Left colon (tissue), 2 donors: Measurements from ENCODE around the gene HDAC9. TPM values are rescaled to one million over a fixed set of nuclear protein-coding genes. Genes with fewer than 3 reads are reported as not detected.
"Not testable (repeated sequence)": the region's sequence is repeated elsewhere in the genome, so short reads cannot be mapped to it uniquely, and the experiment has no call there.

Experiments used
- ATAC-seq: fragments of 200-7000 bp; cut with Tn5 transposase; one replicate; pipeline ENCODE4 v1.9.1; 2020; ENCODE audit warnings: mild to moderate bottlenecking, moderate library complexity
- DNase-seq, 2 donors: peaks; one replicate each; pipeline ENCODE4 v3.0.0-alpha.2; 2020
- intact Hi-C, 2 donors: fragments of 100-400 bp; cut with DNase I in 1 of 2; cut with micrococcal nuclease in 1 of 2; formaldehyde crosslinking; loops; one replicate each; pipeline versions ENCODE4 v1.11.2 to v1.14.0; 2022; cut with DNase I, micrococcal nuclease
- total RNA-seq, 2 donors: library from RNA; stranded (reverse); fragmentation: NEBNext Ultra II Directional; extraction: Animal tissue kit (Norgen Biotek cat#: 25700); gene quantifications; one replicate each; pipeline ENCODE4 v1.2.1, GENCODE V29; 2021
- donor health status: DM: no; HTN: no; CAD: no.
- donor health status: DM: yes; HTN: yes; CAD: no.

The HDAC9 gene
- total RNA-seq, 2 donors from 2014 or later = 12.3 to 21.7 TPM

DNA sequence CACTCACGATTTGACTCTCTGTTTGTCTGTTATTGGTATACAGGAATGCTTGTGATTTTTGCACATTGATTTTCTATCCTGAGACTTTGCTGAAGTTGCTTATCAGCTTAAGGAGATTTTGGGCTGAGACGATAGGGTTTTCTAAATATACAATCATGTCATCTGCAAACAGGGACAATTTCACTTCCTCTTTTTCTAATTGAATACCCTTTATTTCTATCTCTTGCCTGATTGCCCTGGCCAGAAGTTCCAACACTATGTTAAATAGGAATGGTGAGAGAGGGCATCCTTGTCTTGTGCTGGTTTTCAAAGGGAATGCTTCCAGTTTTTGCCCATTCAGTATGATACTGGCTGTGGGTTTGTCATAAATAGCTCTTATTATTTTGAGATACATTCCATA is 240.5 kb downstream of the HDAC9 start:
- DNase-seq, ATAC-seq, intact Hi-C loops: not testable (repeated sequence)

DNA sequence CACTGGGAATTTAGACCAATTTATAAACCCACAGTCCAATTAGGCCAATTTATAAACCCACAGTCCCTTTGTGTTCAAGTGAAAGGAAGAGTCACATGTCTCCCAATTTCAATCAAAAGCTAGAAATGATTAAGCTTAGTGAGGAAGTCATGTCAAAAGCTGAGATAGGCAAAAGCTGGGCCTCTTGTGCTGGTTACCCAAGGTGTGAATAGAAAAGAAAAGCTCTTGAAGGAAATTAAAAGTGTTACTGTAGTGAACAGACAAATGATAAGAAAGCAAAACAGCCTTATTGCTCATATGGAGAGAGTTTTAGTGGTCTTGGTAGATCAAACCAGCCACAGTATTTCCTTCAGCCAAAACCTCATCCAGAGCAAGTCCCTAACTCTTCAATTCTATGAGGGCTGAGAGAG is 245.0 kb downstream of the HDAC9 start:
- ATAC-seq = no peak
- intact Hi-C loops = no loop called here
- DNase-seq = no peak

DNA sequence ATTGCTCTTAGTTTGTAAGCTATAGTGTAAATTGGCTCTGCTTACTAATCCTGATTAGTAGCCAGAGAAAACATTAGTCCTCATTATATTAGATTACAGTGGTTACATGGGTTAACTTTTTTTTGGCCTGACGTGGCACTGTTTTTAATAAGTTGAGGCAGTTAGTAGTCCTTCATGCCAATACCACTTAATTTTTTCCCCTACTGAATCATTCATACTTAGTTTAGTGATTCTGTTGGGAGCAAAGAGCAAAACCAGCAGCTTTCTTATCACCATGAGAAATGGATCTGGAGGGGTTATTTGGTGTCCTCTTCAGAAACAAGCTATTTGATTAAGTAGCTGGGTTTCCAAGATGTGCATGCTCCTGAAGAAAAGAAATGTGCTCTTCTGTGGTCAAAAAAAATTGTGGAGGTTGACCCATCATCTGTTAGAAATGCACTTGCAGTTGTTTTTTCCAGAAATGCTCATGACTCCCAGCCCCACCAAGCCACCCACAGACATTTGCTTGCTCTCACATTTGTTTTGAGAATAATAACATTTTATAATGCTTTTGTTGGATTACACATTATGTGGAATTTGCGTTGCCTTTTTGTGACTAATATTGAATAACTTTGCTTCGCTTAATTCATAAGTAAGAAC is 258.5 kb downstream of the HDAC9 start:
- intact Hi-C loops = no loop called here
- ATAC-seq = no peak
- no peak for DNase-seq

DNA sequence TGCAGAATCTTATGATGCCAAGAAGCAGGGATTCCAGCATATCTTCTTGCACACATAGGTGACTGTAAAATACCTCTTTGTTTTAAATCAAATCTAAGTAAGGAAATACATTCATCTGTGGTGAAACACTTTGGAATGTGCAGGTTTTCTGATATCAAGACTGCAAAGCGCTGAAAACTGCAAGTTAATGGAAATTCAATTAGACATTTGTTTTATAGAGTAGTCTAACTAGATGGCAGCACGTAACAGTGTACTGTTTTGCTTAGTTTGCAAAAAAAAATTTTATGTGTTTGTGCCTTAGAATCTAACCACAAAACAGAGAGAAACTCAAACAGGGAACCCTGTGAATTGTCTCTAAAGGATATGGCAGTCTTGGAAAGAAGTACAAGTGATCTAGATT is 259.2 kb downstream of the HDAC9 start:
- intact Hi-C loops = no loop called here
- ATAC-seq (no peak), DNase-seq (no peak)

DNA sequence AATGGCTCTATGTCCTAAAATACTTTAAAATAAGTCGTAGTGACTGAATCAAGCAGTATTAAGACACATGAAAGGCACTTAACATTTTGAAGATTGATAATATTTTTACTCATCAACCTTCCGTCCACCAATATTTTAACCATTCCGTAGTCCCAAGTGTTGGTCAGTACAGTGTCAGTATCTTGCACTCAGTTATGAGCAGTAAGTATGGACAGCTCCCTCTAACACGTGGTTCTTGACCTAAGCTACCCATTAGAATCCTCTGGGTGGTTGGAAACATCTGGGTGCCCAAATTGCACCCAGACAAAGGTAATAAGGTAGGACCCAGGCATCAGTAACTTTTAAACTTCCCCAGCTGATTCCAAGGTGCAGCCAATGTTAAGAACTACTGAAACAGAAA is 260.2 kb downstream of the HDAC9 start:
- DNase-seq (no peak), ATAC-seq (no peak)
- intact Hi-C loops = no loop called here

DNA sequence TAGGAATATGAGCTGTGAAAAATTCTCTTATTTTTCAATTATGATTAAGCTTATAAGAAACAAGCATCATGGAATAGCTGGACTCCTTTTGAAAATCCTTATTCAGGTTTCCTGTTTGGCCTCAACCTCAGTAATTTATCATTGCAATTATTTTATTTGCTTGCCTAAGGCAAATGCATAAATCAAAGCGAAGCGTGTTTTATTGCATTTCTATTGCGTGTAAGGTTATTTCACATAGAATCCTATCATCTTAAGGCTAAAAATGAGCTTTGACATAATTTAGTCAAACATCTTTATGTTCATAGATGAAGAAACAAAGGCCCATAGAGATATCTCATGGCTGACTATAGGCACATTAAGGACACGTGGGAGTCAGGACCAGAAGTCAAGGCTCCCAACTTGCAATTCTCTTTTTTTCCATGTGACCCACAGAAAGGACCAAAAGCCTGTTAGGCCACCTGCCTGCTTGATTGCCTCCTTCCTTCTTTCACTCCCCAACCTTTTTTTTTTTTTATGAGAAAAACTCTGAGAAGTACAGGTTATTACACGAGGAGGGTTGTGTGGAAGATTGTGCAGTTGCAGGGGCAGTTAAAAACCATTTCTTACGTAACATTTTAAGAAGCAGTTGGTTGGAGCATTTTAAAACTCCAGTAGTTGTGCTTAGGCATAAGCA is 261.0 kb downstream of the HDAC9 start:
- ATAC-seq (no peak), DNase-seq (no peak)
- intact Hi-C loops = no loop called here

DNA sequence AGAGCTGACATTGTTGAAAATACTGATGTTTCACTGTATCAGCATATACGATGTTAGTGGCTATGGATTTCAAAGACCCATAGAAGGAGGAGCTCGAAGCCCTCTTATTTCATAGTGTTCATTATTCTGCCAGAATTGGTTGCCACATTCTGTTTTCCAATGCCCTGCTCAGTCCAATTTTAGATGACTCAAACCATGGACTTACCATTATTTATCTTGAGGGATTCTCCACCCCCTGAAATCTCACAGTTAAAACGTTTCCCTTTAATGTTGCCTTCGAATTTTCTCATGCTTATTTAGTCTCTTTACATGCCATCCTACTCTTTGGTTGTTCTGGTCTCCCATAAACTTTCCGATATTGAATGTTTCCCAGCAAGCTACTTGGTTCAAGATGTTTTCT is 264.5 kb downstream of the HDAC9 start:
- DNase-seq = no peak
- intact Hi-C loops = no loop called here
- ATAC-seq = no peak

DNA sequence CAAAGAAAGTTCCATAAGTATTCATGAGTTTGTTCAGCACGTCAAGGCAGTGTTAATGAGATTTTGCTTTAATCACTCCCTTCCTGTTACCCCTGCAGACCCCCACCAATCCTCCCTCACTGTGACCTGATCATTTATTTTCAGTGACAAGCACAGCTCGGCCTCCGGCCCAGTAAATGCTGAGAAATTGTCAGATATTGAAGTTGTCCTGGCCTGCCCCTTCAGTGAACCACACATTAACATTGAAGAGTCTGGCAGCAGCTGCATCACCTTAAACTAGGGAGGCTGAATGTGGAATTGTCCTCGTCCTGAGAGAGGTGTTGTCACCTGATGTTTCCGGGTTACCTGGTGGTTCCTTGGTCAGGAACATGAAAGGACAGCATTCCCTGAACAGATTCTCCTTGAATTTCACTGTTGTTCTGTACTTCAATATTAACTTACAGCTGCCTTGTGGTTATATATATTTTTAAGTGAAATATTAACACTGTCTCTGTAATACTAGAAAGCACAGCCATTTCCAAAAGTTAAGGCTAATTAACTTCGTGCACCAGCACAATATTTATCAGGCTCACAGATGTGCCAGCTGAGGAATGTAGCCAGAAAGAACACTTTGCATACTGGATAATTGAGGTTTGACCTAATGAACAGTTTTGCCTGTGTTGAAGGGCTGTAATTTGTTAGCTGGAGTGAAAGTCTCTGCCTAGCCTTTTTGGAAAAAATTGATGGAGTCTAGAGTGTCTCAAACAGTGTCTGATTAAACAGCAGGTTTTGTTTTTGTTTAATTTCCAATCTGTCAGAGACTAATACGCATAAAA is 265.3 kb downstream of the HDAC9 start:
- DNase-seq (no peak), ATAC-seq (no peak)
- intact Hi-C loops = no loop called here

DNA sequence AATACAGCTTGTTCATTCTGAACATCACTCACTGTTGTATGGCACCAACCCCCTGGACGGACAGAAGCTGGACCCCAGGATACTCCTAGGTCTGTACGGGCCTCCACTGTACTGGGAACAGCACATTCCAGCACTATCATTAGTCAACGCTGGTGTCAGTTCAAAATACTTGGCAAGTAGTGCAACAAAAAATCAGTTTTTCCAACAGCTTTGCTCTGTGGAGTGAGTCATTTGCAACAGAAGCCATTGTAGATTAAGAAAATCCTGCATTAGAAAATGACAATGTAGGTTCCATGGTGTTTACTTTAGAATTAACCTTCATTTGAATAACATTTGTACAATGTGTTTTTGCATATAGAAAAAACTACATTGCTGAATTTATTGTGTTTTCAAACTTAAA is 266.6 kb downstream of the HDAC9 start:
- ATAC-seq (no peak), DNase-seq (no peak)
- intact Hi-C loops = no loop called here

DNA sequence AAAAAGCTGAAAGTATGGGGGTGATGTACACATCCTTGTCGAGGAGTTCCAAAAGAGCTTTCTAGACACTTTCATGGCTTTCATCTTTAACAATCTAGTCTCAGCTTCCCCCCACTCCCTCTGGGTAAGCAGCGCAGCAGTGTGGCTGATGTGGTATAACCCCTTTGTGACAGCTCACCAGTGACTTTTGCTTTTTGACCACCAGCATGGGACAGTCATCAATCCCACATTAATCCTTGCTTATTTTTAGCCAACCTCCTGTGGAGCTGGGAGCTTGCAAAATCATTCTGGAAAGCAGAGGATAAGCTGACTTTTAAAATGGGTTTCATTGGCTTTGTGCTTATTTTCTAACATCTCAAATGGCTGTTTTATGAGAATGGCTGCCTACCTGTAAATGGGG is 272.7 kb downstream of the HDAC9 start:
- ATAC-seq (no peak), DNase-seq (no peak)
- intact Hi-C loops = no loop called here

DNA sequence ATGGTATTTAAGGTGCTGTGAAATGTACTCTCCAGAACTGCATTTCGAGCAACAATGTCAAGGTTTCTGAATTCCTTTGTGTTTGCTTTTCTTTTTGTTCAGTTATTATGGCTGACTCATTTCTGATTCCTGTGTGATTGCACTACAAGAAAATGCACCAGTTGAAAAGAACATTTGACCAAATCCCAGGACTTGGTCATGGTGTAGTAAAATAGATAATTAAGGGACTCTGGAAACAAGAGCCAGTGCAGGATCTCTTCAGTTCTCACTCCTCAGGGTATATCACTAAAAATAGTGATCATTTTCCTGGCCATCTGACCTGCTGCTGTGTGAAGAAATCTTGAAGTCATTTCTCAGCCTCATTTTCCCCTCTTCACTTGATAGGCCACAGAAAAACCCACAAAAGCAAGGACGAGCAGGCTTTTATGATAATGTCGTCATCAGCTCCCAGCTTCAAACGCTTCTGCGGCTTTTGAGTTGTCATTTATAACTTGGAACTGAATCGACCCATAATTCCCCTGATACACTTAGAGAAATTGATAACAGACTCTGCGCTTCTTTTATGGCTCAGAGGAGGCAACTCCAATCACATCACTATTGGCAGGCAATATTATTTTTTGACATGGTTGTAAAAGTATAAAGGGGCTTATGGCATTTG is 274.7 kb downstream of the HDAC9 start:
- intact Hi-C loops = no loop called here
- no peak for DNase-seq

DNA sequence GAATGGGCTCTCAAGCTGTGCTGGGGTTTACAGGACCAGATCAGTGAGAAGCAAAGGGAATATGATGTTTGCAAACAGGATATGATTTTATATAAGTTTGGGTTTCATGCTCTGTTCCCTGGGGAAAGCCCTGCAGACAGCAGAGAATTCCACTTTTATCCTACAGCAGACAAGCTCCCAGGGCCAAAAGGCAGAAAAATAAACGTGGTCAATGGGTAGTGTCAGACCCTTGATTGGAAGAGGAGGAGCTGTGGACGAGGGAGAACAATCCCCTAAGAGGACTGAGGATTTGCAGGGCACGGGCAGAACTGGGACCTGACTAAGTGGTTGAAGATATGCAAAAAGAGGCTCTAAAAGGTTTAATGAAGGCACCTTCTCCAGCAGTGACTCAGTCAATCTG is 275.3 kb downstream of the HDAC9 start:
- intact Hi-C loops = no loop called here
- no peak for ATAC-seq
- DNase-seq = no peak

More for the DNA sequence above, 274.7 kb downstream of the HDAC9 start:
- ATAC-seq = no peak

DNA sequence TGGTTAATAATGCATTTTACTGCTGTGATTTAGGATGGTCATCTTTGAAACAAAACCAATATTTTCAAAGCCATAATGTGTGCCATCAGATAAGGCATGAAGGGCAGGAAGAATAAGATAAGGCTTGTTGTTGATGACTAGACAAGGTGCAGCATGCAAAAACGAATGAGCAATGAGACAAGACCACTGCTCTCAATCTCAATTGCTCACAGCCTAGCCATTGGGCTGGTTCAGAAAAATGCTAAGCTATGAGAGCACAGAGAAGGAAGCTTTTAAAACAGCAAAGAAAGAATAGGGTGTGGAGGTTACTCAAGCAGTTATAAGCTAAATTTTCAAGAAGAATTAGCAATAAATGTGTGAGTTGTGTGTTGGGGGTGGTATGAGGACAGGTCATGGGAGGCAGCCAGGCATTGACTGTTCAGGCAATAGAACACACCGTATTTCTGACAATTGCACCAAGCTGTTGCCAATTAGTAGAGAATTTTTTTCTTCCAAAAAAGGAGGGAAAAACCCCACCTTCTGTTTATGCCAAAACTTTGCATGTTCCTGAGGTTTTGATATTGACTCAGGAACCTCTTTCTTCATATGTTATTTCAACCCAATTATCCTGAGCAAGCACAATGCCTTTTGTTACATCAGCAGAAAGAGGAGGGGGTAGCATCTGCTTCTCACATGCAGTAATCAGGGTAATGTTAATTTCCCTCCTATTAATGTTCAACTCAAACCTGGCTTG is 276.5 kb downstream of the HDAC9 start:
- DNase-seq (no peak), ATAC-seq (no peak)
- intact Hi-C loops = no loop called here

DNA sequence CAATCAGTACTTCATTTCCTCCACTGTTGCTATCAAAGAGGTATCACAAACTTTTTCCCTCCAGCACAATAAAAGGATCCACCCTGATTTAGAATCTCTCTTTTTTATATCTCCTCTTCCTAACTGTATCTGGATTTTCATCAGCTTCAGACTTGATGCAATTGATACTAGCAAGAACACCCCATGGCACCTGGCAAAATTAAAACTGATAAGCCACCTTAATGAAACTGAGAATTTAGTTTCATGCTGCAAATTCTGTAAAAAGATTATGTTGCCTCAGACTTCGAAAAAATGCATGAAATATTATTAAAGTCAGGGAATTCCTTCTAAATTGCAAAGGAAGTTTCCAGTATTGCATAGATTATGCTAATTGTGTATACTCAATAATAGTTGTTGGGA is 277.0 kb downstream of the HDAC9 start:
- DNase-seq (no peak), ATAC-seq (no peak)
- intact Hi-C loops = no loop called here

DNA sequence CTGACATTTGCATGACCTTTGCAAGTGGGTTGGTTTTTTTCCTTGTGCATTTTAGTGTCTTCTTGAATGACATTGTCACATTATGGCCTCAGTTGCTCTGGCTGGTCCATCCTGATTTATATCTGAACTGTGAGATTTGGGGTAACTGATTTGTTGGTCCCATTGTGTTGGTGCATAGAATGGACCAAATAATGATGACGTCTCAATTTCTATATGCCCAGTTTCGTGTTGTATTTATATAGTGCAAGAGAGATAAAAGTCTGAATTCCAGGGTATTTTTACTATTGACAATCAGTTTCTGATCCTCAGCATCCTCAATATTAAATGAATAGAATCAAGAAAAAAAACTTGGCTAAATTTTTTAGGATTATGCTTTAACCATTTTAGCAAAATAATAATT is 281.8 kb downstream of the HDAC9 start:
- no peak for ATAC-seq
- DNase-seq = no peak
- intact Hi-C loops = no loop called here

DNA sequence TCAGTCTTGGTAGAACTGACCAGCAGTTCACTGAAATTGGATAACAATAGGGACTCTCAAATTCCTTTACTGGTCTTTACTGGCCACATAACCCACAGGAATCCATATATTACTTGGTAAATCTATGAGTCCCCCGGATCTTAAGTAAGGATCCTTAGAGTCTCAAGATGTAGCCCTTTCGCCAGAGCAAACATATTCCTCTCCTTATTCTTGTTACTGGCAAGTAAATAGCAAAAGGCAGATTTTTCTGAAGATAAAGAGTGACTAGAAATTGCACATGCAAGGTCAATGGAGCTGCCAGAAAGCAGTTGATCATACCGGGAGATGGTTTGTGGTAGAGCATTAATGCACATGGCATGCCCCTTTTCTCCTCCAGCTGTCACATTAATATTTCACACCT is 283.0 kb downstream of the HDAC9 start:
- ATAC-seq = no peak
- no peak for DNase-seq
- intact Hi-C loops = no loop called here

DNA sequence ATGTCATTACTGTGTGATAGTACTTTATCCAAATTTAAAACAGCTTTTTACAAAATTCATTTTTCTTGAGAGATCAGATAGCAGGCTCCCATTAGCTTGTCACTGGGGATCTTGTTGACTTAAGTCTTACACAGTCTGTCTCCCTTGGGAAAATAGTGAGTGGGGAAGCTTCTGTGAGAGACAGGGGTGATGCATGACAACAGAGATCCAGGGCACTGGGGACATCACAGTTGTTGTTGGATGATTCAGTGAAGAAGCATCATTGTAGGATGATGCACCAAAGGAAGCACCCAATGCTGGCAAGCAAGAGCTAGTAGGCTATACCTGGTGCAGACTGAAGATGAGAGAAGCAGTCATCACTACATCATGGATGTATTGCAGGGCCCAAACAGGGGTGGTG is 284.7 kb downstream of the HDAC9 start:
- no peak for DNase-seq
- intact Hi-C loops = no loop called here
- ATAC-seq = no peak

DNA sequence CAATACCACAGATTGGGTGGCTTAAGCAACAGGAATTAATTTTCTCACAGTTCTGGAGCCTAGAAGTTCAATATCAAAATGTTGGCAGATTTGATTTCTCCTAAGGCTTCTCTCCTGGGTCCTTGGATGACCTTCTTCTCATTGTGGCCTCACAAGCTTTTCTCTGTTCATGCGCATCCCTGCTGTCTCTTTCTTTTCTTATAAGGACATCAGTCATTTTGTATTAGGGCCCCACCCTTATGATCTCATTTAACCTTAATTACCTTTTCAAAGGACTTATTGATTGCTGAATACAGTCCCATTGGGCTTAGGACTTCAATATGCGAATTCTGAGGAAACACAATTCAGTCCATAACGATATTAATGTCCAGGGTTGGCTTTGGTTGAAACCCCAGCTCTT is 285.4 kb downstream of the HDAC9 start:
- DNase-seq = no peak
- ATAC-seq = no peak
- intact Hi-C loops = no loop called here

DNA sequence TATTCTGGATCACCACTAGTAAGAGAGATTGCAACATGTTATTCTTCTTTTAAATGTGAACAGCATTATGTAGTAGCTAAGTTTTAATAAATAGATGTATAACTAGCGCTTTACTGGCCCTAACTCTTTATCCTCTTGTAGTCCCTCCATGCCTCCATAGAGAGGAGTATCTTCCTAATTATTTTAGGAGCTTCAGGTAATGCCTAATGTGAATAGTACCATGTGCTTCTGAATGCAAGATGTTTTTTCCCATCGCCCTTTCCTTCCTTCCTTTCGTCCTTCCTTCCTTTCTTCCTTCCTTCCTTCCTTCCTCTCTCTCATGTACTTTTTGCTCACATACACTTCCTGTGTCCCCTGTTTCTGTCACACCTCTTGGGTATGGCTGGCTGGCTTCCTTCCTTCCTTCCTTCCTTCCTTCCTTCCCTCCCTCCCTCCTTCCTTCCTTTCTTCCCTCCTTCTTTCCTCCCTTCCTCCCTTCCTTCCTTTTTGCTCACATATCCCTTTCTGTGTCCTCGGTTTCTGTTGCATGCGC is 290.7 kb downstream of the HDAC9 start:
- ATAC-seq (no peak), DNase-seq (no peak)
- intact Hi-C loops = no loop called here
